Measurements from ENCODE around the gene CPNE8.

The CPNE8 gene

DNA sequence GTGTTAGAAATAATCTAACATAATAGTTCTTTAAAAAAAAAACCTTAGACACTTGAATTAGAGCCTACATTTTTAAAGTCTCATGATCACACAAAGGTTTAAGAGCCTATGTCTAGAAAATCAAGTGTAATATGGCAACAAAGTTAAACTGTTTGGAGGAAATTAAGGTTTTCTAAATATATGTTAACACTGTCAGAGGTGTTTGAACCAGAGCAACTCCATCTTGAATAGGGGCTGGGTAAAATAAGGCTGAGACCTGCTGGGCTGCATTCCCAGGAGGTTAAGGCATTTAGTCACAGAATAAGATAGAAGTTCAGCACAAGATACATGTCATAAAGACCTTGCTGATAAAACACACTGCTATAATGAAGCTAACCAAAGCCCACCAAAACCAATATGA is 12.4 kb downstream of the CPNE8 start:
- no peak for DNase-seq

DNA sequence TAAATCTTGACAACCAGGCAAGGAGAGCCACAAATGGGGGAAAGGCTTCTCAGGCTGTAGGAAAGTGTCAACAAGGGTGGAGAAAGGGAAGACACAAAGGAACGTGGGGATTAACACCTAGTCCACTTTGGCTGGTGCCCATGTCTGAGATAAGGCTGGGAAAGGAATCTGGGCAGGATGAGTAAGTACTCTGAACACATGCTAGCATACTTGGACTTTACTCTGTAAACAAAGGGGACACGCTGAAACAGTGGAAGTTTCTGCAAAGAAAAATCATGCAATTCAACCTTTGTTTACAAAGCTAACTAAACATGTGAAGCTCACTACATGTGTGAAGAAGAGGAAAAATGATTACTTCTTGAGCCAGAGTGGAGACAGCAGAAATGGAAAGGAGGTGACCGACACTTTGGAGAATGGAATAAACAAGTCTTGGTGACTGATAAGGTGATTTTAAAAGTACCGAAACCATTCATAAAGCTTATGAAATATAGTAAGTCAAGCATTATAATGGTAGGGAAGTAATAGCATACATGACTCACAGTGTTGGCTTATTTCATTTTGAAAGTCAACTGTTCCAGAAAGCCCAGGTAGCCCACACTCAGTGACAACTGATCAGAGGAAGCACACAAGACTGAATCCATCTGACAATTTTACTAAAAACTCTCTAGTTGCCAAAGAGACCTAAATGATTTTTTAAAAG is 13.2 kb downstream of the CPNE8 start:
- DNase-seq = no peak

DNA sequence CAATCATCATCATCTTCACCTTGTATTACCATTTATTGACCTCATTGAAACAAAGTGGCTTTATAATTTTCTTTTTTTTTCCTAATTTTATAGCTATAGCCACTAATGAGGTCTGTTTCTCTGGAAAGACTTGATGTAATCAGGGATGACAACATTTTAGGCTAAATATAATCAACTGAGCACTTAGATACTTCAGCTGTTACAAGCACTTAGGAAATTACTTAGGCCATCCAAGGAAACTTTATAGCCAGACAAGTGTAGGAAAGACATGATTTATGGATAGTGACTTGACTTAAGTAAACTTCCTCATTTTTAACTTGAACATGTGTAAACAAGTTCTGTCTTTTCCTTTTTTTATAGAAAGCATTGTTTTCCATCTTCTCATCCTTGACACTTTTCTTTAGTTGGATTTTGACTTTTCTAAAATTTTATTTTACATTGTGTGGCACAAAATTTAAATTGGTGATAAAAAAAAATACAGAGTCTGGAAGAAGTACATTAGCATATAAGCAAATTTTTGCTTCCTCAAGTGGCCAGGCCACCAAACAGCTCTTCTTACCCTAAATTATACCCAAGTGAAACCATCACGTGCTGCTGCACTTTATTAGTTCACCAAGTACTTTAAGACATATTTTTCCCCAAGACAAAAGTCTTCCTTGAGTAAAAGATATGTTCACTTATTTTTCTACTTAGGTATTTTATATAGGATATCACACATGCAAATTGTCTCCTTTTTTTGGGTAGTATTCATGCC is 15.1 kb downstream of the CPNE8 start:
- DNase-seq = no peak

DNA sequence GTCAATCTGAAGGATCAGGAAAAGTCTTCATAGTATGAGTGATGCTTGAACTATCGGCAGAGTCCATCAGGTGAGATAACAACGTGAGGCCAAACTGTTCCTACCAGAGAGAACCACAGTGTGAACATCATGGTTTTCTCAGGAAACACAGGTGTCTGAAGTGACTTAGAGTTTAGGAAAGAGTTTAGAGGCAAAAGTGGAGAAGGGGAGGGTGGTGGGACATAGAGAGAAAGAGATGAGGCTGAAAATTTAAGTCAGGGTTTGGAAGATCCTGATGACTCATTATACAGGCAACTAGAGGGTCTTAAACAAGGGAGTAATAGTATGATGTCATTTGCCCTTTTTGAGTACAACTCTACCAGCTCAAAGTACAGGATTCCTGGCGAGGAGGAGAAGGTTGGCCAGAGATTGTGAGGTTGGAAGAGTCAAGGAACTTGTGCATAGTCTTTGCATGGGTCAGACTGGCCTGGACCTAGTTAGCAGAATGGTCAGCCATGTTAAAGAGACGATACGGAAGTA is 16.0 kb downstream of the CPNE8 start:
- no peak for DNase-seq

DNA sequence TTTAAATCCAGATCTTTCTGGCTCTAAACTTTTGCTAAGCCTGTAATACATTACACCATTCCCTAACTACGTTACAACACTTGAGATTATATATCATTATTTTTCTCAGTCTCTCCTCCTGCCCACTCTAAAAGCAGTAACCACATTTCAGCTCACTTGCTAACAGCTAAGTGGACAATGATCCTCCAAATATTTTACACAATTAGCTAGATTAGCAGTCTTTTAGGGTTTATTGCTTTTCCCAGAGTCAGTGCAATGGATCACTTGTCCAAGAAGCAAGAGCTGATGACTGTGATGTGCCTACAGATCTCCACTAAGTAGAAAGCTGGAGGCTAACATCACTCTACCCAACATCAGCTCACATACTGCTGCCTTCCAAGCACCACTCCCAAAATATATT is 17.6 kb downstream of the CPNE8 start:
- no peak for DNase-seq

DNA sequence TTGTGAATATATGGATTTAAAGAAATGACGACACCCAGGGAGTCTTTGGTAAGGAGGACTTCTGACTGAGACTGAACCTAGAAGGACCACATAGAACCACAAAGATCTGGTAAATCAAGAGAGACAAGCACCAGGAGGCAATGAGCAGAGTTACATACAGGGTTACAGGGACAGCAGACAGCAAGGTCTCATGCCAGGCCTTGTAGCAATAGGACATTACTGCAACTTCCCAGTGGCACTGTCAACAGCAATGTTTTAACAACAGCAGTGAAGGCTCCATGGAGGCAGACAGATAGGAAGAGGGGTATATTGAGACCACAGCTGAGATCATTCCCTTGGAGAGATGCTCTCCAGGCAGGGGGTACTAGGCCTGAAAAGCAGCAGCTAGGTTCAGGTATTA is 18.5 kb downstream of the CPNE8 start:
- DNase-seq = no peak

DNA sequence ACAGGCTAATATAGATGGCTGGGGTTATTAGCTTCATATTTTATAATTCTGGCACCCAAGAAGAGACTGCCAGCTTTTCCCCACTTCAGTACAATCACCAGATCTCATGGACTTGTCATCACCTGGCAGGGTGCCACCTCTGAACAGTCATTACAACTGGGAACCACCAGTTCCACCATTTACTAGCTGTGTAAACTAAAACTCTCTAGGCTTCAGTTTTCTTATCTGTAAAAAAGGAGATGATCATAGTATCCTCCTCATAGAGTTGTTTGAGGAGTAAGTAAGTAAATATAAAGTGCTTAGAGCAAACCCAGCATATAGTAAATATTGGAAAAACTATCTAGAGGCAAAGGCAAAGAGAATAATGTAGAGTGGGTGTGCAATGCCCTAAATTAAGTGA is 19.3 kb downstream of the CPNE8 start:
- DNase-seq = no peak

DNA sequence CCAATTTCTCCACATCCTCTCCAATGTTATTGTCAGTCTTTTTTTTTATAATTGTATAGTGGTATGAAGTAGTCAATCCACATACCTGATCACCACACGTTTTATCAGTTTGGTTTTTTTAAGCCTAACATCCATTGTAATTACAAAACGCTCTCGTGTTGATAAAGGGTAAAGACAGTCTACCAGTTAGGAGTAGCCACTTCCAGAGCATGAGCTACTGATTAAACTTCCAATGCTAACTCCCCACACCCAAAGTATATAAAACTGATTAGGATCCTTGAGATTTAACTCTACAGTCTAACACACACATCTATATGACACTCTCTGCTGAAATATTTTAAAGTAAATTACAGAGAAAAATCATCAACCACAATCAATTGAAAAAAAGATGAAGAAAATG is 20.7 kb downstream of the CPNE8 start:
- DNase-seq = no peak

DNA sequence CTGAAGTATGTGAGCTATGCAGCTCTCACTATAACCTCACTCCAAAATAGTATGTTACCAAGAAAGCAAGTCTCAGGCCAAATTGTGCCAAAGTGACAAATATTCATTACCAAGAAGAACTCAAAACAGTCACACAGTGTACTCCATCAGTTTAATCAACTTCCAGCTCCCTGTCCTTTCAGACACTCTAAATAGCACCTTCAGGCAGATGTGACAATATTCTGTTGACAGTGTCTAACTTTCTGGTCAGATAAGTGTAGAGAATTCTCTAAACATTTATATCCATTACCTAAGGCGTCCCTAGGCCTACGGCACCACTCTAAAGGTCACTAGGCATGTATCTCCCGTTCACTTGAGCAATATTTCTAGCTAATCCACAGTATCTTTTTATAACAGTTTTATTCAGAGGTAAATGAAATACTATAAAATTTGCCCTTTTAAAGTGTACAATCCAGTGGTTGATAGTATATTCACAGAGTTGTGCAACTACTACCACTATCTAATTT is 21.7 kb downstream of the CPNE8 start:
- DNase-seq = no peak

DNA sequence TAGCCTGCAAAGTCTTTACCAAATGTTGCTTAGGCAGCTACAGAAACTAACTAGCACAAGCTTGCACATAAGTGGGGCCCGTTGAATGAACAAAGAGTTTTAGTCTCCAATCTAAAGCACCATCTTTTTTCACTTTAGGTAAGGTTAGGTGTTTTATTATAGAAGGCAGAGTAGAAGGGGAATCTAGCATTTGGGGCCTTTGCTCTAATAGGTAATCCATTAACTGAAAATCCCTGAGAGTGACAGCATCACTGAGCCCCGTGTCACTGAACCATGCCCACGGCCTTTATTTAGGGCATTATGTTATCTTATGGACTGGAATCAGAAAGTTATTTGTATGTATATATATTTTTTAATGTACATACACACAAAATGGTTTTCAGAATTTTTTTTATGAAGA is 25.1 kb downstream of the CPNE8 start:
- no peak for DNase-seq

DNA sequence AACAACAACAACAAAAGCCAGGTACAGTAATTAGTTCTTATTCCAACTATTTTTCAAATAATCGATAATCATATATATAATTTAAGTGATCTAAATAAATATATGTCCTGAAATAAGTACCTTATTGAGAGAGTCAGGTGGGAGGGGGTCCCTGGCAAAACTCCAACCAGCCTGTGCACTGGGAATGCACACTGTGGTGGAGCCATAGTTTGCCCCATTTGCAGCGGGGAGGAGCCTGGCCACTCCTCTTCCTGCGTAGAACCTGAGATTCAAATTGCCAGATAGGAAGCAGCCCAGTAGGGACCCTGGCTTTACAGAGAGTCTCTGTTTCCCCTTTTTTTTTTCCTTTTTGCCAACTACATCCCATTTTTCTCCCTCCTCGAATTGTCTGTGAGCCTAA is 26.4 kb downstream of the CPNE8 start:
- no peak for DNase-seq

DNA sequence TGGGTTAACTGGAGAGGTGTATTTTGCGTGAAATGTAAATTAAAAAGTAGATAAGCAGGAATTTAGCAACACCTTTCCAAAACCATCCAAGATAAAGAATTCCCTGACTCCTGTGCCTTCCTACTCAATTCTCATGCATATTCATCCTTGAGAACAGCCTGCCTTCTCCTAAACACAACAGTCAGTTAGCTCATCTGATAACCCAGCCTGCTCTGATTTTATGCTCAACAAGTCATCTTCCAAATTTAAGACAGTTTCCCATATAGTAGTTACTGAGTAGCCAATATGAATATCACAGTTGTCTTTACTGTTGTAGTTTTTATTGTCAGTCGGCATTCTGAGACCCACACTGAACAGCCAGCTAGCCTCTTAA is 27.1 kb downstream of the CPNE8 start:
- DNase-seq = no peak

DNA sequence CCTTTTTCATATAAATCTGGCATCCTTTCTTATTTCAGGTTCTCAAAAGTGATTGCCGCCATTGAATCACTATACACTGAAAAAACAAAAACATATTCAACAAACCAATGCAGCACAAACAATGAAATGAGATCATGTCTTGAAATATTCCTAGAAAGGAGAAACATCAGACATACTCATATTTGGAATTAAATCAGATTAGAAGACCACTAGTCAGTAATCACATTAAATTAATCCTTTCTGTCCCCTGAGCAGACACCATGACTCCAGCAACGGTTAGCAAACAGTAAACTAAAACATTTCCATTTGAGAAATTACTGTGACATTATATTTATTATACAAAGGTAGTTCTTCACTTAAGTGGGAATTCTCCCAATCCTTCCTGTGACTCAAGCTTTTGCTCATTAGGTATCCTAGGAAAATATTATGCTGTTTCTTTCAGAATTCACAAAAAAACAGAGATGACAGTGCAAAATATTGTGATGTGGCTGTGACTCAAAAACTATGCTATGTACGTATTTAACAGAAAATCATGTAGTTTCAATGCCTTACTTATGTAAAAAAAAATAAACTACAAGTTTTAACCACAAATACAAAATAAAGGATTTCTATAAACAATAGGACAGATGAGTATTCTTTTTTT is 29.7 kb downstream of the CPNE8 start:
- DNase-seq = no peak

DNA sequence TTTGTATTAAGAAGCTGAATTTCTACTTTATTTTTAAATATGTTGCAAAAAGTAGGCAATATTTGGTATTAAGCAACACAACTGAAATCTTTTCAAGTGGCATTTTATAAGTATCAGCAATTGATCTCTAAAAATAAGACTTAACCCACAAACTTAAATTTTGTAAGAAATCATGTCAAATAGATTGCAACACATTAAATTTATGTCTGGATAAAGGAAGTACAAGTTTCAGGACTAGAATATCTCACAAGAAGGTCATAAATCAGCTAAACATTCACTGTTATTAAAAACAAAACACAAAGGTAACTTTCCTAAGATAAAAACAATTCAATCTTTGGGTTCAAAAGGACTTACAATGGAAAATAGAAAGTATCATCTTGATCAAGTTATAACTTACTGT is 32.8 kb downstream of the CPNE8 start:
- no peak for DNase-seq

DNA sequence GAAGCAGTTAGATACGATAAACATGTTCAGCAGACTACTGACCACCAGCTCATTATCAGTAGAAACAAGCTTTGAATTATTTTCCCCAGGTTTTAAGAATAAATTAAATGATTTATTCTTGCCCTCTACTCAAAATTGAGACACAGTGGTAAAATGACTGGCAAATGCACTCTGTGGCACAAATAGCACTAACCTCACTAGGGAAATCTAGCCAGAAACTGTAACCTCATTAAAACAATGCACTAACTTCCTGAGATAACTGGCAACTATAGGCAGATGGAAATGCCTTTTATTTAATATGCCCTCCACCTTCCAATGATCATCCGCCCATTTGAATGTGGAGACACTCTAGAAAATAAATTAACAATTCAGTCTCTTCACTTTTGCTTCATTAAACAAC is 33.2 kb downstream of the CPNE8 start:
- DNase-seq = no peak

DNA sequence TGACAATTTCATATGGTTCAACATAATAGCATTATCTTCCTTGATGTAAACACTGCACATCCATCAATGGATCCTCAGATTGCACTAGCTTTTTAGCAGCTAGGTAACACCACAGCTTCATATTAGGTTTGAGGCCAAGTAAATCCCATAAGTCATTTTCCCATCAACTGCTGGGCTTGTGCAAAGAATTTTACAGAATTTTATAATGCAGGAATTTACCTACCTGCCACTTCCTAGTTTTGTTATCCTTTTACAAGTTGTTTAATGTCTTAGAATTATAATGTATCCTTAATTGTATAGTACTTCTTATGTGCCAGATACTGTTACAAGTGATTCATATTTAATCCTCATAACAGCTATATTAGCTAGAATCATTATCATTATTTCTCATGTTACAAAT is 36.4 kb downstream of the CPNE8 start:
- DNase-seq = no peak

DNA sequence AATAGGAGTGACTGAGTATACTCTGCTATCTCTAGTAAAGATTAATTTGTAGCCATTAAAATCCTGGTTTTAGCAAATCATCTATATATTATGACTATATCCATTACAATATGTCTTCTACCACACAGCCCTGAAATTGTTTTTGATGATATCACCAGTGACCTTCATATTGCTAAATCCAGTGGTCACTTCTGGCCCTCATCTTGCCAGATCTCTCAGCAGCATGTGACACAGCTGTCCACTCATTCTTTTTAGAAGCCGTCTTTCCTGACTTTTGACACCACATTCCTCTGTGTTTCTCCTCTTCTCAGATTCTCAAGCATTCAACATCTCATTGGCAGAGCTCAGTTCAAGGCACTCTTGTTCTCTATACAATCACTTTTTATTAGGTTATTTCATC is 54.9 kb downstream of the CPNE8 start:
- no peak for DNase-seq

DNA sequence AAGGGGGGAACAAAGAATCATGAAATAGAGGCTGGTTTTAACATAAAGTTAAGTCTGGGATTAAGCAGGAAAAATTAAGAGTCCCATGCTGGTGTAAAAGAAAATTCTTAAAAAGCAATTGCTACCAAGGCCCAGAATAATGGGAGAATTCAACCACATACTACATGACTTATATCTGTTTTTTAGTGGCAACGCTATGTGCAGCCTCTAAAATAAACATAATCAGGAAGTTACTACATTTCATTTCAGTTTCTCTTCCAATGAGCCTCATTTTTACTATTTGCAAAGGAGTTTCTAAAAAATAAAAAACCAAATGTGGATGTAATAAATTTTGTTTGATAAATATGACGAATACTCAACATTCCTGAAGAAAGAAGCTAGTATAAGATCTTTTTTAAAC is 58.1 kb downstream of the CPNE8 start:
- no peak for DNase-seq

DNA sequence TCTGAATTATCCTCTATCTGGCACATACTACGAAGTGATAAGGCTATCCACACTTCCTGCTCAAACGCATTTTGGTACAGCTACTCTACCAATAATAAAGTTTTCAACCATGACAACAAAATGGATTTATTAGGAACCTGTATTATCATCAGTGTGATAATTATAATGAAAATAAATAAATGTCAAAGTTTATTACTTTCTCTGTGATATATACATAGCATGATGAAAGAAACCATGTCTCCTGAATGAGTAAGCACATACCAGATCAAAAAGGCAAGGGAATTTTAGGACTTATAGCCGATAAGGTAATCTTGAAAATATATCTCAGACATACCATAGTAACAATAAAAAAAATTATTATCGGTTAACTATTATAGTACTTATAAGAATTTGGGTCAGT is 61.1 kb downstream of the CPNE8 start:
- no peak for DNase-seq

DNA sequence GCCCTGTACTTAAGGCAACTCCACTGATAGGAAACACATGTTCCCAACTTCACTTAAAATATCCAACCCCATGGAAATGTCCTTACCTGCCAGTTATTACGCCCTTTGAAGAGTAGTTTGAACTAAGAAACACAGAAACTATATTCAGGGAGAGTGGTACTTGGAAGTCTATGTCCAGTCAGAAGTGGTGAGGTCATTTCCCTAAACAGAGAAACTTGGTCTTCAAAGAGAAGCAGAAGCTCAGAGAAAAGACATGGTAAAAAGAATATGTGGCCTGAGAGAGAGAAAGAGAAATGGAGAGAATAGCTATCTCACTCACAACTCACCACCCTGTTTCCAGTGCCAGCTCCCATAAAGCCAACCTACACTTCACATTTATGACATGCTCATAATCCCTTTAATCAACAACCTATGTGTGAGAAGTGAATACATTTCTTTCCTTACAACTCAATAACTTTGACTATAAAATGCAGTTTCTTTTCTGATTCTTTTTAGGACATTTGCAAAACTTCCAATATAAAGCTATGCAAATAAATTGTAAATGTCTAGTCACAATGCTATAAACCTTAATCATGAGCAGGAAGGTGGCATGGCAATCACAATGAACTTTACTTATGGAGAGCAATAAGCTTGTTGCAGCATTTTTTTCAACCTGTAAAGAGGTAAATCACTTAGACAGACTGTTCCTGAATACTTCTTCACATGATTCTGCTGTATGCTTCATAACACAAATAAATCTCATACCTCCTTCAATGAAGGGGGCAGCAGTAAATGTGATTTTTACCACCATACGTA is 67.1 kb downstream of the CPNE8 start:
- DNase-seq = no peak

DNA sequence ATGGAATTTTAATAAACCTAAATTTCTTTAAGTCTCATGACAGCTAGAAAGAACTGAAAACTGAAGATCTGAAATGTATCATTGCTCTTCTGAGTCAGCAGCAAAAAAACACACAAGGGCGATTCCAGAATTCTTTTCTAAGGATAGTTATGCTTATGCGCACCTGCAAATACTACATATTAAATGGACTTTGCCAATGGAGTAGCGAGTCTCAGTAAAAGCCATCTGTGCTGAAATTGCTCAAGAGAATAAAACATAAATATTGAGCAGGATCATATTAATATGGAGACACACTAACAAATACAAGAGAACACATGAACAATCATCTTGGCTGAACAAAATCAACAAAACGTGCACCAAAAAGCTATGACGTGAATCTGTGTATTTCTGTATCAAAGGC is 73.7 kb downstream of the CPNE8 start:
- DNase-seq = no peak

DNA sequence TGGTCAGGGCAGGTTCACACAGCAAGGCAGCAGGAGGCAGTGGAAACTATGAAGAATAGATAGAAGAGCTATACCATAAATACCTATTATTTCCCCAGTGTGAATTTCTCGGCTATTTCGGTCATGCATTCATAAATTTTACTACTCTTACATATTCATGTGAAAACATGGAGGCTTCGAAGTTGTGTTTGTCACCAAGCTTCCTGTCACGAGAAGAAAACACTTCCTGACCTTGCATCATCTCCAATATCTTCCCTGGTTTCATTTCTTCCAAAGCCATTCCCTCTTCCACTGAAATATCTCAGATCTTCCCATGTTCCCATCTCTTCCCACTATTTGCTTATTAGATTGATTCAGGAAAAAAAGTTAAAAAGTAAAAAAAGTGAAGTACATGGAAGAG is 80.4 kb downstream of the CPNE8 start:
- DNase-seq = no peak

DNA sequence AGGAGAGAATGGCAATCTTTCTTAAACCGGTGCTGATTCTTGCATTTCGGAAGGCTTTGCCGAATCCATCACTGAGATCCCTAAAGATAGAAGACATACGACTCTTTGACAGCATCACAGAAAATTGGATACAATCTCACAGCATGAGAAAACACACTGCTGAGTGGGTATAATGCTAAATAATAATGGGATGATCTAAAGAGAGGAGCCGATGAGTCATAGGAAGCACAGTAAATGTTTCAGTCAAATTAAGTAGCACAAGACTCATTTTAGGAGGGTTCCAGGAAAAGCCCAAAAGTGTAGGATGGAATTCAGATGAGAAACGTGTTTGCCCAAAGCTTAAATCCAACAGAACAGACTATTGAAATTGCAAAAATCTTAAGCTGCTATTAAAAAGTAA is 81.7 kb downstream of the CPNE8 start:
- DNase-seq = no peak

Data from activated CD8-positive, alpha-beta memory T cell treated with anti-CD3 and anti-CD28 coated beads, Interleukin-2, amount 50 U/mL, for 48 hours (primary cell).